Suppressor macrophage (primary cell): ENCODE measurements around the gene TMEM42.

Experiments used
- DNase-seq, 4 experiments: peaks; one replicate each; pipeline ENCODE4 v3.0.0-alpha.2; 2020 to 2022

TMEM42 gene

DNA sequence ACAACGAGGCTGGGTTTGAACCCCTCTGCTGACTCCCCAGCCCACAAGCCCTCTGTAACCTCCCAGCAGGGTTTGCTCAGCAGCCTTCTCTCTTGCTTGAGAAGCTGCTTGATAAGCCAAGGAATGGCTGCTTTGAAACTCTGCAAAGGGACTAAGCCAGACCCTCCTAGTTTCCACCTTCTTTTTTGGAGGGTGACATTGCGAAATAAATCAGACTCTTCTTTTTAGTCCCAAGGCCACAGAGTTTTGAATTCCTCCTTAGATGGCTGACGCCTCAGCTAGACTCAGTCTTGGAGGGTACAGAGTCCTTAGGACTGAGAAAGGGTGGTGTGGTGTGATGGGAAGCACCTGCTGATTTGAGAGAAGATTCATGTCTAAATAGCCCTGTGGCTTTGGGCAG is 13.9 kb downstream of the TMEM42 start:
- DNase-seq = no peak

DNA sequence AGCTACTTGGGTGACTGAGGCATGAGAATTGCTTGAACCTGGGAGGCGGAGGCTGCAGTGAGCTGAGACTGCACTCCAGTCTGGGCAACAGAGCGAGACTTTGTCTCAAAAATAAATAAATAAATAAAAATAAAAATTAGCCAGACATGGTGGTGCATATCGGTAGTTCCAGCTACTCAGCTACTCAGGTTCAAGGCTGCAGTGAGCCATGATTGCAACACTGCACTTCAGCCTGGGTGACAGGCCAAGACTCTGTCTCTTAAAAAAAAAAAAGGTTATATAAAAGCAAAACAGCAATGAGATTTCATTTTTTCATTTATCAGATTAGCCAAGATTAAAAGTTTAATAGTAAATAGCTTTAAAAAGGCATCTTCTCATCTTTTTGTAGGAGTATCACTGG is 15.6 kb downstream of the TMEM42 start:
- no peak for DNase-seq

DNA sequence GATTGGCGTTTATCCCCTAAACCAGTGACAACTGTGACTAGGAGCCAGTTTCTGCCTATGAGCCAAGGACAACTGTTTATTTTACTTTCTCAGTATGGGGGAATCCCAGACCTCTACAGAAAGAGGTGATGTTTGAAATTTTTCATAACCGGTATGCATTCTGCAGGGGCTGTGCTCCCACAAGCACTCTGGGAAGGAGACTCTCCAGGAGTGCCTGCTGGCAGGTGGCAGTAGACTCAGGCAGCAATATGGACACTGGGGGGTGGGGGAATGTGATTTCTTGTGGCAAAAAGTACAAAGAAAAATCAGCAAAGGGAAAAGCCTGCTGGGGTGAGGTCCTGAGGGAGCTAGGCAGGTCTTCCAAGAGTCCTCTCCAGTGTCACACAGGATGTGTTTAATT is 18.6 kb downstream of the TMEM42 start:
- no peak for DNase-seq

DNA sequence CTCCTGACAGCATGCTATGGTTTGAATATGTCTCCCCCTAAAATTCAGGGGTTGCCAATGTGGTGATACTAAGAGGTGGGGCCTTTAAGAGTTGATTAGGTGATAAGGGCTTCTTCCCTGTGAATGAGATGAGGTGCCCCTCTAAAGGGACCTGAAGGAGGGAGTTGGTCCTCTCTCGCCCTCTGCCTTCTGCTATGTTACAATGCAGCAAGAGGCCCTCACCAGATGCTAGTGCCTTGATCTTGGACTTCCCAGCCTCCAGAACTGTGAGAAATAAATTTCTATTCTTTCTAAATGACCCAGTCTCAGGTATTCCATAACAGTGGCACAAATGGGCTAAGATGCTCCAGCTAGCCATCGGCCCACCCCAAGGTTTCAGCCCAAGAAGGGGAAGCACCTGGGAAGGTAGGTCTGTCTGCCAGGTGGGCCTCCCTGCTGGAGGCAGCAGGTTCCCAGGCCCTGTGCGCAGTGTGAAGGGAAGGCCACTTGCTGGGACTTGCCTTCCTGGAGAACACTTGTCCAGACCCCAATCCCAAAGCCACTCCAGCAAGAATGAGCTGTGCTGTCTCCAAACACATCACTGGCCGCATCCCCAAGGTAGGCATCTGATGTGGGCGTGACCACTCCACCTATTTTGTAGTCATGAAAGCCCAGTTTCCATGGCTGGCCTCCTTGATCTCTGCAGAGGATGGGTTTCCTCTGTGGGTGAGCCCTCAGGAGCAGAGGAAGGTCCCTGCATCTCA is 21.7 kb downstream of the TMEM42 start:
- DNase-seq = no peak

DNA sequence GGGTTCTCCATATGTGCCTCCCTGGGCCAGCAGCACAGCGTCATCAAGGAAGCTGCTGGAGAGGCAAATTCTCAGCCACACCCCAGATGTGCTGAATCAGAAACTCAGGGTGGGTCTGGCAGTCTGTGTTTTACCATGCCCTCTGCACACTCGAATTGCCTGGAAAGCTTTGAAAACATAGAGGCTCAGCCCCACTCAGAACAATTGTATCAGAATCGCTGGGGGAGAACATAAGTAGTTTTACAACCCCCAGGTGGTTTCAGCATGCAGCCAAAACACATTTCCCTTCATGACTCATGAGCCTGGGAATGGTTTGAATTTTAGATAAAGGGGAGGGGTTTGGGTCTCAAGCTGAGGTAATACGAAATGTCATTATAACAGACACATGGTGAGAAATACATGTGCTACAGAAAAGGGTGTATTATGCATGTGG is 22.3 kb downstream of the TMEM42 start:
- no peak for DNase-seq

DNA sequence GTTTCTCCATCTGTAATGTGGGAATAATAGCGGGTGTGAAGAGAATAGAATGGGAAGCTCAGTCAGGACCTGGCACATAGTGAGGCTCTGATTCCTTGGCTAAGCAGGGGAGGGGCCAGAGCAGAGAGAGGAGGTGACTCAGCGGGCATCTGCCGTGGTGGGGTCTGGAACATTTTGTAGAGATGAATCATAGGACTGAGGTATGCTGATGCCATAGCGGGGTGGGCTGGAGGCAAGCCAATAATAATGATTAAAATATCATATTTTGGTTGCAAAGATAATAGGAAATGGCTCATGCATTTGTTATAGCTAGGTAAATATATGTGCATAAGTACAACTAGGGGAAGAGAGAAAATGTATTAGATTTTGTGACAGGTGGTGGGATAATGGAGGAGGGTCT is 23.9 kb downstream of the TMEM42 start:
- DNase-seq = no peak

DNA sequence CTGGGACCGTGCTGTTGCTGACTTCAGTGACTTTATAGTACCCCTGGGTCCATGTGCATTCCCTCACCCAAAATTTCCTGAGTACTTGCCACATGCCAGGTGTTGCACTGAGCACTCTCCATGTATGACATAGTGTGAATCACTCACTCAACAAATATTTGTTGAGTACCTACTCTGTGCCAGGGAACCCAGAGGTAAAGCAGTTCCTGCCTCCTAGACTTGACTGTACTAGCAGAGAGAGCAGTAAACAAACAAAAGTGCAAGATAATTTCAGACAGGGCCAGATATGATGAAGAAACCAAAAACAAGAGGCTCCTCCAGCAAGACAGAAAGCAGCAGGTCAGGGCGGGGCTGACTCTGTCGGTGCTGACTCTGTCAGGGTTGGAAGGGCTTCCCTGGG is 24.8 kb downstream of the TMEM42 start:
- DNase-seq = no peak

DNA sequence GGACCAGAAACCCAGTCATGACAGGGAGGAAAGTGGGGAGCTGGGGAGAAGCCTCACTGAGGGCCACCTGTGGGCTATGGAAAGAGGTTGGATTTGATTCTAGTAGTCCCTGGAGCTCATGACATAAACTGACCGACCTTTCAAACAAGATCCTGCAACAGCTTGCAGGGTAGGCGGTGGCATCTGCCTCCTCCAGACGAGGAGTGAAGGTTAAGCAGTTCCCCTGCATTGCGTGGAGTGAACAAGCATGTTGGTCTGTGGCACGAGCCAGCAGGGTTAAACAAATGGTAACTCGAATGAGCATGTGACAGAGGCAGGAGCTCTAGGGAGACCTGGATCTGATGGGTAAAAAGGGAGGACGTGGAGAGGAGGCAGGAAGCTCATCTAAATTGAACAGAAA is 25.4 kb downstream of the TMEM42 start:
- DNase-seq = no peak

DNA sequence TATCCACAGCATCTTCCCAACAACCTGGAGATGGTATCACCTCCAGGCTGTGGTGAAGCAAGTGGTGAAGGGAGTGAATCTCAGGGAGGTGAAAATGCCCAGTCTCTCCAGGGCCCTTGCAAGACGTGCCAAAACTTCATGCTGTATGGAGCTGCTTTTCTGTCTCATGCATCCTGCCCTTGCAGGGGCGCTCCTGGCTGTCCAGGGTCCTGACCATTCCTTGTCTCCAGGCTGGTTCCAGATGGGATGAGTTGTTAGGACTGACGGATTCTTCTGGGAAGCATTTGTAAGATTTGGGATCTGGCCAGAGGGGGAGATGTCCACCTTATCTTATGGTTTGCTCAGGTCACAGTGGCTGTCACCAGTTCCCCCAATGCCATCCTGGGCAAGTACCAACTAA is 28.5 kb downstream of the TMEM42 start:
- no peak for DNase-seq

DNA sequence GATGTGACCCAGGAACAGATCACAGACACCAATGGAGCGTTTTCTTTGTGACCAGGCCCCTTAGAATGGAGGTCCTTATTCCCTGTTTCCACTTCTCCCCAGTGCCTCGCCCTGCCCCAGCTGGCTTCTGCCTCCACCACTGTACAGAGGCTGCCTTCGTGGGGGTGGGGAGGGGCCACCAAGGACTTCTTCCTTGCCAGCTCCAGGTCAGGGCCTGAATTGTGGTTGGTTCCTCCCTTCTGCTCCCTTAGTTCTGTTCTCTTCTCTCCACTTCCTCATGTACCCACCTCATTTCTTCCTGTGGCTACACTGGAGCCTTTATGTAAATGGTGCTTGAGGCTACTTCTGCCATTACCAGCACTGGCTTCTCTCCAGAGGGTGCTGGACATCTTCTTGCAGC is 29.1 kb downstream of the TMEM42 start:
- peak in 1 of 4 experiments; percentile 14 for DNase-seq

DNA sequence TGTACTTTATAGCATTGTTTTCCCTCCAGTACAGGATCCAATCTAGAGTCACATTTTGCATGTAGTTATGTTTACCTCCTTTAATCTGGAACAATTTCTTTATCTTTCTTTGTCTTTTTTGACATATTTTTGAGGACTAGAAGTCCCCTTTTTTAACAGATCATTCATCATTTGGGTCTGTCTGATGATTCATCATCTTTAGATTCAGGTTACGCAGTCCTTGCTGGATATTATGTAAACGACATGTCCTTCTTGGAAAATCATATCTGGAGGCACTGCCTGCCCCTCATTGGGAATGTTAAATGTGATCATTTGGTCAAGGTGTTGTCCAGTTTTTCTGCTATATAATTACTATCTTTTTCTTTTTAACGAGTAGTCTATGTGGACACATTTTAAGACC is 31.0 kb downstream of the TMEM42 start:
- DNase-seq = no peak

DNA sequence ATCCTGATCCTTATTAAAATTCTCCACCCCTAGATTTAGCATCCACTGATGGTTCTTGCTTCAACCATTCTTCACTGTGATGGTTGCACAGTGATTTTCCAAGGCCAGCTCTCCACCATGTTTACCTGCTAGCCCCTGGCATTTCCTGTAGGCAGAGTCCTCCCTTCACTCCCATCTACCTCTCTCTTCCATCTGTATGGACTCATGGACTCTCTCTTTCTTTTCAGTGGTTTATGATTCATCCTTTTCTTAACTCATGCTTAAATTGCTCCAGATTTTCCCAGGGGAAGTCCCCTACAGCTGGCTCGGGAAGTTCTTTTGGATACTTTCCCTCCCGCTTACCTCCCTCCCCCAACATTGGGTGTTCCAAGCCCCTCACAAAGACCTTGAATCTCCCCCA is 31.4 kb downstream of the TMEM42 start:
- no peak for DNase-seq

DNA sequence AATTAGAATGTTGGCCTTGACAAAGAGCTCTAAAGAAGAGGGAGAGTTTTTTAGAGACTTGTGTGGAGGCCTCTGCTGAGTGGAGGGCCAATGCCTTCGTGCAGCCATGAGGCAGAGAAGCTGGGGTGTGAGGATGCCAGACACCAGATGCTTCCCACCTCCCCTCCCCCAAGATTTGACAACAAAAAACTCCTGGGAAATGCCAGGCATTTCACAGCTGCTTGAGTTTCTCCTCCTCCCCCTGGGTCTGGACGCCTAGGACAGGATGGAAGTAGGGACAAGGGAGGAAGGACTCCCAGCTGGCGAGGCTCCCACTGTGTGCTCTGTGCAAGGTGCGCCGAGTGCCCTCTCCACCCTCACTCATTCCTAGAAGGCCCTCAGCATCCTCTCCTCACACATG is 32.8 kb downstream of the TMEM42 start:
- no peak for DNase-seq

DNA sequence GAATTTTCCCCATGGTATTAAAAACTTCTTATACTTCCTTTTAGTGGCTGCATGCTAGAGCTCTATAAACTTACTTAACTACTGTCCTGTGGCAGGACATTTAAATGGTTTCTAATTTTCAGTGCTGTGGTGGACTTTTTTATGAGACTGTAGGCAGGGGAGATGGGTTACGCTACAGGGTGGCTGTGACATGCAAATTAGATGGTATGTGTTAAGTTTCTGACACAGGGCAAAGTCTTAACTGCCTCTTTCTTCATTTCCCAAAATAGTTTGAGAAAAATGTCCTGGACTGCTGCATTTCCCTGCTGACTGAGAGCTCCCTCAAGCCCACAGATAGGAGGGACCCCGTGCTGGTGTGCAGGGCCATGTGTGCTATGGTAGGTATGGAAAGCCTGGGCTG is 34.7 kb downstream of the TMEM42 start:
- no peak for DNase-seq

DNA sequence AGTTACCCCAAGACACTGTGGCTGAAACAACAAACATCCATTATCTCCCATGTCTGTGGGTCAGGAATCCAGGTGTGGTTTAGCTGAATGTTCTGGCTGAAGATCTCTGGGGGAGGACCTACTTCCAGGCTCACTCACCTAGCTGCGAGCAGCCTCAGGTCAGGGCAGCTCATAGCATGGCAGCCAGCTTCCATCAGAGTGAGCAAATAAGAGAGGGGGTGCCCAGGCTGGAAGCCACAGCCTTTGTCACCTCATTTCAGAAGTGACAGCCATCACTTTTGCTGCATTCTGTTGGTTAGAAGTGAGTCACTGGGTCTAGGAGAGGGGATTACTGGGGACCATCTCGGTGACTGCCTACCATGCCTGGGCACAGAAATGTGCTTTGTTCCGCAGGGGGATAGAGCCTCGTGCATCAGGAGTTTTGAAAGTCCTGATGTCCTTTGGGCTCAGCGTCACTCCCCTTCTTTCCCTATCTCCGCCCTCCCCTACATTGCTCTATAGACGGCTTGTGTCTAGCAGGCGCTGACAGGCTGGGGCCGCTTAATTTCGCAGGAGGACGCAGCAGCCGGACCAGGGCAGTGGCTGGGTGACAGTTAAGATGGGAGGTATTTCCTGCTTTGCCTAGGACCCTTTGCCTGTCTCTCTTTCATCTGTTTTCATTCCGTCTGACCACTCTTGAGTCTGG is 38.1 kb downstream of the TMEM42 start:
- DNase-seq = no peak

DNA sequence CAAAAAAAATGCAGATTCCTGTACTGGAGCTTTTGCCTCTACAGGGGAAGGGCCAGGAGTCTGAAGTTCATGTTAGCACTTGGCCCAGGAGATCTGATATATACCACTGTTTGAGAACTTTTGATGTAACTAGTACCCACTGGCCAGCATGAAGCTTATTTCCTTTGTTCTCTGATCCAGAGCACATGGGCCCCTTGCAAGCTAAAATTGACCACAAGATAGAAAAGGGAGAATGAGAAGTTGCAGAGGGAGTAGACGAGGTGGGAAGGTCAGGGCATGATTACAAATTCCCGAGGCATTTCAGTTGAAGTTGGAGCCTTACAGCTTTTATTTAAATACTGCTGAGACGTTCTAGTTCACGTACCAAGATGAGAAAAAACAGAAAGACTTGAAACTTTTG is 40.9 kb downstream of the TMEM42 start:
- DNase-seq = no peak

DNA sequence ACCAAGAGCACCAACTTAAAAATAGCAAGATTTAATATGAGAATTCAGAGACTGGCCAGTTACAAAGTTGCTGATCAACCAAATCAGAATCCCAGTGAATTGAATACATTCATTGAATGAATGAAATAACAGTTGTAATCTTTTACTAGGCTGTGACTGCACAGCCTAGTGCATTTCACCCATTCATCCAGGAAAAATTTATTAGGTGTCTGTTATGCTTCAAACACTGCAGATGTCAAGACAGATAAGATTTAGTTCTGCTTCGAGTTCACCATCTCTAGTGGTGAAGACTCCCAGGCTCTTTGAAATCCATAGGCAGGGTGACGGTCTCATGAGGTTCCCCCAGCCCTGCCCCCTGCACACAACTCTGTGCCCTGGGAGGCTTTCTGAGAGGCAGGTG is 41.6 kb downstream of the TMEM42 start:
- no peak for DNase-seq

DNA sequence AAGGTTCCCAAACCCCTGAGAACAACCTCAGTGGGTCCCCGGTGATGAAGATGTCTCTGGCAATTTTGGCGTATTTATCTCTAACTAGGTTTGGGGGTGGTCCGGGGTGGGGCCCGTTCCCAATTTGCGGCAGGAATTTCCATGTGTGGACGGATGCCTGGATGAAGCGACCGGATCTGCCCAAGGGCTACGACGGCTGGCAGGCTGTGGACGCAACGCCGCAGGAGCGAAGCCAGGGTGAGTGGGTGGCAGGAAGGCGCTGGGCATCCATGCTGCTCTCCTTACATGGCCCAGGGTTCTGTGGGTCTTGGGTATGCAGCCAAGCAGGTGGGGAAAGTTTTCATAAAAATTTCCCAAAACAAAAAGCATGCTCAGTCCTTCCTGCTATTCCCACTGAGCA is 42.0 kb downstream of the TMEM42 start:
- DNase-seq = no peak

DNA sequence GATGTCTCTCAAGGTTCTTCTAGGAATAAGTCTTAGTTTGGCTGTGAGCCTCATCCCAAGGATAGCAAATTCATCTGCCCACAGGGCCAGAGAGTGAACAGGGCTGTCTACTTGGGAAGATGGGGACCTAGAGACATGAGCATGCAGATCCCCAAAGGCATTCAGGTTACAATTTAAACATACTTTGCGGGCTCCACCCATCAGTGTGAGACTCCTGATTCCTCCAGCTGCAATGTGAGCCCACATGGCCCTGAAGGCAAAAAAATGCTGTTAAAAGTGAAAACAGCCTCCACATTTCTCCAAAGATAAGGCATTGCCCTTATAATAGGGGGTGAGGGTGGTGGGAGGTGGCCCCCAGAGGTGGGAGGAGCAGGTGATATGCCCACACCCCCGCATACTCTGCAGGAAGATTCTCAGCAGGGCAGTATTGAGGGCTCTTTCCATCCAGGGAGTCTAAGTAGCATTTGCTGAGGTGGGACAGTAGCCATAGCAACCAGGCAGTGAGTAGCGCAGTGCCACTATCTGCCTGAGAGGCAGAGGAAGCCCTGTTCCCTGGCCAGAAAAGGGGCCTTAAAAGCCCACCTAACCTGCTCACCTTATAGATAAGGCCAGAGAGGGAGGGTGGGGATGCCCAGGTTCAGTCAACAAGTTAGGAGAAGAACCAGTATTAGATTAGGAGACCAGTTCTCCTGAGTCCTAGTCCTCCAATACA is 43.9 kb downstream of the TMEM42 start:
- DNase-seq = no peak

DNA sequence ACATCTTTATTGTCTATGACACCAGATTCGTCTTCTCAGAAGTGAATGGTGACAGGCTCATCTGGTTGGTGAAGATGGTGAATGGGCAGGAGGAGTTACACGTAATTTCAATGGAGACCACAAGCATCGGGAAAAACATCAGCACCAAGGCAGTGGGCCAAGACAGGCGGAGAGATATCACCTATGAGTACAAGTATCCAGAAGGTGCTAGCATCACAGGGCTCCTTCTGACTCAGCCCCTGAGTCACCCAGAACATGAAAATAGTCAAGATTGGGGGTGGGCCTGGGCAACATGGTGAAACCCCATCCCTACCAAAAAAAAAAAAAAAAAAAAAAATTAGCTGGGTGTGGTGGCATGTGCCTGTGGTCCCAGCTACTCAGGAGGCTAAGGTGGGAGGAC is 45.3 kb downstream of the TMEM42 start:
- no peak for DNase-seq

DNA sequence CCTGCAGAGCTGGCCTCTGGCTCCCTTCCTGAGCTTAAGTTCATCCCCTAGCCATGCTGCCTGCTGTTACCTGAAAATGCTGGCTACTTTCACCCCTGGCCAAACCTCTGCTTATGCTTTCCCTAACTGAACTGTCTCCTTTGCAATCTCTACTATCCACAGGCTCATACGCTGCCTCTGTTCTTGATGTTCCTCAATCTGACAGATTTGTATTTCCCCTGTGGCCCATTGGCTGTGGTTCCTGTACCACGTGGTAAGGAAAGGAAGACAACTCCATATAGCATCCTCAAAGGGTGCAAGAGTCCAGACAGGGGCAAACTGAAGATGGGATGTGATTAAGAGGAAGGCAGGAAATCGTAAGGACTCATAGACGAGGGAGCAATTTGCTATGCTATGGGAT is 45.9 kb downstream of the TMEM42 start:
- DNase-seq = no peak

DNA sequence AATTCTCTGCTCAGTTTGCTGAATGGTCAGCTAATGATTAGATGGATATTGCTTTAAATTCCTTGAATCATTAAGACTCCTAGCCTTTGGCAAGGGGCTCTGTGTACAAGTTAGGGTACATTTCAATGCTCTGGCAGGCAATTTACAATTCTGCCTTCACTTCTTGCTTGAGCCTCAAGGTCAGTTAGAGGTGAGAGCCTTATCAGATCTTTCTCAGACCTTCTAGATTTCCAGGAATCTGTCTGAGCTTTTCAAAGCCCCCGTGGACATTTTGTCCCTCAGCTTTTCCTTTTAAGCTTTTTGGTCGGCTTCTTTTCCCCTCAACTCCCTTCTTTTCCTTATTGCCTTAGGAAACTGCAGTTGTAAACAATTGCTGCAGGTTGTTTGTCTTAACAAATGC is 47.4 kb downstream of the TMEM42 start:
- DNase-seq = no peak

DNA sequence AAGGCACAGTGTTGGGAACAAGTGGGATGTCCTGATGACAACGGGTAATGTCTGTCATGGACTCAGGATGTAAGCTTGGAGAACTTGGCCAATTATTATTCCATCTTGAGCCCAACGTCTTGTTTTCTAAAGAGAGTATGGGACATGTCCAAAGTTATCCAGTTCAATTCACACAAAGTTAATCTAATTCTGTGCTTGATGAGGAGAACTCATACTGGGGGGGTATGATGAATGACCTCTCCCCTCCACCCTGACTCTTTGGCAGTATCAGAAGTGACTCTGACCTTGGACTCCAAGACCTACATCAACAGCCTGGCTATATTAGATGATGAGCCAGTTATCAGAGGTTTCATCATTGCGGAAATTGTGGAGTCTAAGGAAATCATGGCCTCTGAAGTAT is 49.0 kb downstream of the TMEM42 start:
- no peak for DNase-seq

DNA sequence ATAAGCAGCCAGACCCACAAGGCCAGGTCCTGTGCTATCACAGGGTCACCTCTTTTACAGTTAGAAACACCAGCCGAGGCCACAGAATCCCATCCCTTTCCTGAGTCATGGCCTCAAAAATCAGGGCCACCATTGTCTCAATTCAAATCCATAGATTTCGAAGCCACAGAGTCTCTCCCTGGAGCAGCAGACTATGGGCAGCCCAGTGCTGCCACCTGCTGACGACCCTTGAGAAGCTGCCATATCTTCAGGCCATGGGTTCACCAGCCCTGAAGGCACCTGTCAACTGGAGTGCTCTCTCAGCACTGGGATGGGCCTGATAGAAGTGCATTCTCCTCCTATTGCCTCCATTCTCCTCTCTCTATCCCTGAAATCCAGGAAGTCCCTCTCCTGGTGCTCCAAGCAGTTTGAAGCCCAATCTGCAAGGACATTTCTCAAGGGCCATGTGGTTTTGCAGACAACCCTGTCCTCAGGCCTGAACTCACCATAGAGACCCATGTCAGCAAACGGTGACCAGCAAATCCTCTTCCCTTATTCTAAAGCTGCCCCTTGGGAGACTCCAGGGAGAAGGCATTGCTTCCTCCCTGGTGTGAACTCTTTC is 52.3 kb downstream of the TMEM42 start:
- peak; percentile 75 to 88 (median 77) for DNase-seq
